Stimulated activated CD8-positive, alpha-beta memory T cell treated with anti-CD3 and anti-CD28 coated beads, Interleukin-7, amount 100 ng/mL, for 1 hour (primary cell): Measurements from ENCODE around the gene SMC1A.
A peak's percentile ranks its signal among the peaks of the same experiment; 100 is the strongest.
"Not testable (repeated sequence)": the region's sequence is repeated elsewhere in the genome, so short reads cannot be mapped to it uniquely, and the experiment has no call there.

ENCODE experiments used
- DNase-seq, 2 donors: peaks; one replicate each; pipeline ENCODE4 v3.0.0-alpha.2; 2020; ENCODE audit warnings: low read depth in 2 of 2

Gene SMC1A

DNA sequence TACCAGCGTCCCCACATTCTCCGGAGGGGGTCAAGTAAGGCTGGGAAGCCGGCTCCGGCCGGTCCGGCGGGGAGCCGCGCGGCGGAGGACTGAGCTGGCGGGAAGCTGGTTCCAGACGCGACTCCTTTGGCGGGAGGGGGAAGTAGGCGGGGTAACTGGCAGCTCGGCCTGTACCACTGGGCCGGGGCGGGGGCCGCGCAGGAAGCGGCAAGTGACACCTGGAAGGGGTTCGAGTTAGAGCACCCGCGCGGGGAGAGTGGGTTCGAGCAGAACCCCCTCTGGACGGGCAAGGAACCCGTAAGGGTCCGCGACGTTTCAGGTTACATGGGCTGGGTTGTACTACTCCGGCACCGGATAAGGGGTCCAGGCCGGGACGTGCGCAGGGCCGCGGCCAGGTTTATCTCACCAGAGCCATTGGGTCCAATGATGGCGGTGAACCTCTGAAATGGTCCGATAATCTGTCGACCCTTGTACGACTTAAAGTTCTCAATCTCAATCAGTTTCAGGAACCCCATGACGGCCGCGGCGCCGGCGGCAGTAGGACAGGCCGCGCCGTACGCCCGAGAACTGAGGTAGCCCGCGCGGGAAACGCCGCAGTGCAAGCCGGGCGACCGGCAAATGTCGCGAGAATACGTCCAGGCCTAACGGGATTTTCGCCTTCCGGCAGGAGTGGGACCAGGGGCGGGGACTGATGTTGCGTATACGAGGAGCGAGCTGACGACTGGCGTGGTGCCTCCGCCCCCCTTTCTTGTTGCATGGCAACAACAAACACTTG, at the start of gene SMC1A:
Gene SMC1A (minus strand): TSS at position 569 of the 775 bp plus-strand sequence. CDS start 54 bp downstream, at position 515.
- DNase-seq, result peak; percentile 86 to 93

DNA sequence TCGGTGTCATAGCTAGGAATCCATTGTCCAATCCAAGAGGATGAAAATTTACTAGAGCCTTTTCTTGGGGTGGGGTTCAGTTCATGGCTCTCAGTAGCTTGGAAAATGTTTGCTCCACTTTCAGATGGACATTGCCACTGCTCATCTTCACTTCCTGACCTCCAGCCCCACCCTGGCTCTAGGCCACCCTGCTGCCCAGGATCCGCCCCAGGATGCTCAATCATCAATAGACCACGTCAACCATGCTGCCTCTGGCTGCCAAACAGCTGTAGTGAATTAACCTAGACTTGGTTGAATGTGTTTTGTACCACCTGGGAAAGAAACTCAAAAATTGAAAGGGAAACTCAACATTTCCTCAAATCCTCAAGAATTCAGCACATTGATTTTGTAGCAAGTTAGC, 48.9 kb upstream of the SMC1A start:
- no peak for DNase-seq

DNA sequence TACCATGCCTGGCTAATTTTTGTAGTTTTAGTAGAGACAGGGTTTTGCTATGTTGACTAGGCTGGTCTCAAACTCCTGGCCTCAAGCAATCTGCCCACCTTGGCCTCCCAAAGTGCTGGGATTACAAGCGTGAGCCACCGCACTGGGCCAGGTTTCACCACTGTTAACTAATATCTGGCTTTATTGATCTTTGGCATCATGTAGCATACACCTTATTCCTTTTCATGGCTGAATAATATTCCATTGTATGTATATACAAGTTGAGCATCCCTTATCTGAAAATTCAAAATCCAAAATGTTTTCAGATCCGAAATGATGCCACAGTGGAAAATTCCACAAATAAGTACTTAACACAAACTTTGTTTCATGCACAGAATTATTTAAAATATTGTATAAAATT, 46.2 kb upstream of the SMC1A start:
- not testable (repeated sequence) for DNase-seq

DNA sequence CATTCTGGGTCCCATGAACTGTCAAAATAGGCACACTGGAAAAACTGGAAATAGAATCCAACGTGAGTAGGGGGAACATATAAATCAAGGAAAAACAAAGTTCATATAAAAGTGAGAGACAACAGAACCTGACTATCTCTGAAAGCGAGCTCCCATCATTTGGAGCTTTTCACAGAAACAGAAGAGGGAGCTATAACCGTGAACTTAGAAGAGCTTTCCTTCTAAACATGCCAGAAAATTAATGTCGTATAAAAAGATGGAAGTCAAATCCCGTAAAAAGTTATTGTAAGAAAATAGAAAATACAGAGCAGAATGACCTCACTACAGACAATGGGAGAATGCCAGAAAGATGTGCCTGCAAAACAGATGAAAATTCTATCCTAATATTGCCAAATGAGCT, 35.6 kb upstream of the SMC1A start:
- no peak for DNase-seq

DNA sequence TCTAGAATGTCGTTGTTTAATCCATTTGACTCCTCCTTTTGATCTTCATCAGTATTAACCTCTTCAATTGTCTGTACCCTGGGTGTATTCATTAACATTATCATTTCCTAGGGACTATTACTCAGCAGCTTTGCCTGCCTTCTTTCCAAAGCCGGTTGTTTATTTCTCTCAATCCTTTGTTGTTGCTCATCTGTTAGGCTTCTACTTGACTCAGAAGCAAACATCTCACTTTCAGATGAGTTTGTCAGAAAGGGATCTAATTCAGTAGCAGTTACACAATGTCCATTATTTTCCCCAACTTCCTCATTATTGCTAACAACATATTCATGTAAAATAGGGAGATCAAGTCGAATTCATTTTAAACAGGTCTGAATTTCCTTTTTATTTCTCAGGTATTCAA, 33.8 kb upstream of the SMC1A start:
- DNase-seq, result no peak

GRCh38 chrX:53452812-53453211, 30.4 kb upstream of the SMC1A start:
- DNase-seq, result no peak

- DNase-seq, result no peak
These were observed 27.2 kb upstream of the SMC1A start for GRCh38 chrX:53449632-53450031.

DNA sequence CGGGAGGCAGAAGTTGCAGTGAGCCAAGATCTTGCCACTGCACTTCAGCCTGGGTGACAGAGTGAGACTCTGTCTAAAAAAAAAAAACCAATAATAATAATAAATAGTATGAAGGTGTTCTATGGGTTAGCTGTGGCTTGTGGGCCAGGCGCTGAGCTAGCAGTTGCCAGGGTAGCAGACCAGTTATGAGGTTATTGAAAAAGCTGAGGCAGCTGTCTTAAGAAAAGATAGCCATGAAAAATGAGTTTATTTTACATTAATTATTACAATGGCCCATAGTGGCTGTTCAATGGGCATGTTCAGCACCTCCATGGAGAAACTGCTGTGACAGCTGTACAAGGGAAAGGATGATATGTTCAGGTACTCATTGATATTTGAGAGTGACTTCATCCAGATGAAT, 25.0 kb upstream of the SMC1A start:
- DNase-seq, result no peak

DNA sequence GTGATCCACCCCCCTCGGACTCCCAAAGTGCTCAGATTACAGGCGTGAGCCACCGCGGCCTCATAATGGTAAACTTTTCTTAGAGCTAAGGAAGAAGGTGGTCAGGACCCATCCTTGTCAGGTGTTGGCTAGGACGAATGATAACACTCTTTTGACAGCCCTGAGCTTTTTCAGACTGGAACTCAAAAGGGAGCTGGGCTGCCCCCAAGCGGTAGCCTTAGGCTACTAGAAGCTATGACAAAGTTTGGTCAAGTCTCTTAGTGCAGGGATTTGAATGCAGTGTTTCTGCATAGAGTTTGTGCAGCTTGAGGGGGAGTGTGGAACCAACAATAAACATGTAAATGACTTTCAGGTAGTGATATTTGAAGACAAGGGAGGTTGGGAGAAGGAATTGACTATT, 23.5 kb upstream of the SMC1A start:
- DNase-seq, result no peak

DNA sequence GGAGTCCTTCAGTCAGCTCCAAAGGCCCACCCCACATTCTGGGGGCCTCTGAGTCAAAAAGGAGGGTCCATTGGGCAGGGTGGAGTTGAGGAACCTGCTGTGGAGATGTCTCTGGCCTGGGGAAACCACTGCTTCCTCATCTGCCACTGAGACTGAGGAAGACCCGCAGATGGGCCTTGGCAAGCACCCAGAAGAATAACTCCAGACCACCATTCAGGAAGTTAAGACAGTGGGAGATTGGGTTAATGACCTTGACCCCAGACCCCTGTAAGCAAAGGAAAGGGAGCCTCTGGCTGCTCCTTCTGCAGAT, 19.8 kb upstream of the SMC1A start:
- DNase-seq, result no peak

DNA sequence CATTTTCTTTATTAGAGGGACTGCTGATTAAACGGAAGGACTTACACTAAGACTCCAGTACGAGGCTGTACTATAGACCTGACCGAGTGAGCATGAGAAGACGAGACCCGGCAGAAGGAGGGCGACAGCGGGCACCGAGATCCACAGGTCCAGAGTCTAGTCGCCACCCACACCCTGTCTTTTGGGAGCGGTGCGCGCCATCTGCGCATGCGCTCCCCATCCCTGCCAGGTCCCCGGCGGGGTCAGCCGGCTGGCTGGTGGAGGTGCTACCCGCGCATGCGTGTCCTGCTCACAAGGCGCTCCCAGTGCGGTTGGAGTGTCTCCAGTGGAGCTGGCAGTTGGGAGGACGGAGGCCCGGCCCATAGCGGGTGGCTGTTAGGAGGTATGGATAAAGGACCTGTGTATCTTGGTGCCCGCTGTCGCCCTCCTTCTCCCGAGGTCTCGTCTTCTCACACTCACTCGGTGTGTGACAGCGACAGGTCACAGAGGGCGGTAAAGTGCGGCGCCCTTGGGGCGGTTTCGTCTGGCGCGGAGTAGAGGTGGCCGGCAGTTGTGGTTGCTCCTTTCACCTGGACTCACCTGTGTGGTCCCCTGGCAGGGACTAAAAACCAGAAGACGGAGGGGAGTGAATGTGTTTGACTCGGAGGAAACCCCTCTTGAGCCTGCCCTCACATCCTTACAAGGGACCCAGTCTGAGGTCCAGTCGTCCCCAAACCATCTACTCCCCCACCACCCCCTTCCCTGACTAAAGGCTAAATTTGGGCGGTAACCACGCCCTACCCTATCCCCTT, 19.3 kb upstream of the SMC1A start:
- DNase-seq, result peak; percentile 47

GRCh38 chrX:53440621-53441517, 18.4 kb upstream of the SMC1A start:
- DNase-seq, result no peak

- no peak for DNase-seq
These were observed 17.6 kb upstream of the SMC1A start for GRCh38 chrX:53440101-53440500.

DNA sequence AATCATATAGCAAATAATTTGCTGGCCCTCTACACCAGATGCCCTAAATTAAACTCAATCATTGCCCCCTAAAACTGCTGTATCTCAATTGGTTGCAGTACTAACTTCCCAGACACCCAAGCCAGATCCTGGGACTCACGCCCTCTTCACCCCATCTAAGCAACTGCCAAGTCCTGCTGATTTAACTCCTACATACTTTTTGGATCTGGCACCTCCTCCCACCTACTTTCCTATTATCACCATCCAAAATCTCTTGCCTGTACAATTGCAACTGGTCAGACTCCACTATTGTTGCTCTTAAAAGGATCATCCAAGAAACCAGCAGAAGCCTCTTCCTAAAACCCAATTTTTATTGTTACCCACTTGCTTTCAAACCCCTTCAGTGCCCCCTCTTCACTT, 16.4 kb upstream of the SMC1A start:
- no peak for DNase-seq

- no peak for DNase-seq
These were observed 15.8 kb upstream of the SMC1A start for GRCh38 chrX:53438174-53438831.

- DNase-seq, result no peak
These were observed 14.8 kb upstream of the SMC1A start for GRCh38 chrX:53437206-53437605.

GRCh38 chrX:53435997-53436396, 13.5 kb upstream of the SMC1A start:
- peak; percentile 24 to 26 for DNase-seq

GRCh38 chrX:53433651-53434639, 11.5 kb upstream of the SMC1A start, which contains the start of gene HSD17B10:
TSS of gene HSD17B10 (minus strand) at chrX:53434370. CDS start at chrX:53434345, 25 bp downstream.
- peak; percentile 64 to 67 for DNase-seq

DNA sequence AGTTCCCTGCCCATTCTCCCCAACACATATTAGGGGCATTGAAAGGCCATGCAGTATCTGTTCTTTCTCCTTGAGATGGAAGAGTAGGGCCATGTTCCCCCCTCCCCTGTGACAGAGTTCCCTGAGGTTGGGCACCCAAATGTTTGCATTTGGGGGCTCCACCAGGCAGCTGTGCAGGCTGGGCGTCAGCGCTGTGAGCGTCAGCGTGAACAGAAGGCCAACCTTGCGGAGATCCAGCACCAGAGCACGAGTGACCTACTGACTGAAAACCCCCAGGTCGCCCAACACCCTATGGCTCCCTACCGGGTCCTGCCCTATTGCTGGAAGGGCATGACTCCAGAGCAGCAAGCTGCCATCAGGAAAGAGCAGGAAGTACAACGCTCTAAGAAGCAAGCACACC, 7.8 kb upstream of the SMC1A start:
- DNase-seq, result no peak

GRCh38 chrX:53429755-53430154, 7.3 kb upstream of the SMC1A start:
- no peak for DNase-seq
